SK-N-MC (cell line): ENCODE data around the gene ADGRL3.

ENCODE experiments used
- EZH2 ChIP-seq: fragments of 200-600 bp; sonication (generic); IDR thresholded peaks from one replicate; pipeline ENCODE4 v1.6.1; 2017; ENCODE audit warnings: antibody characterized with exemption
- POLR2AphosphoS5 ChIP-seq: IDR thresholded peaks from 2 replicates; pipeline ENCODE4 v1.6.1; 2012; ENCODE audit warnings: mild to moderate bottlenecking, low read depth, low read length, borderline replicate concordance

DNA sequence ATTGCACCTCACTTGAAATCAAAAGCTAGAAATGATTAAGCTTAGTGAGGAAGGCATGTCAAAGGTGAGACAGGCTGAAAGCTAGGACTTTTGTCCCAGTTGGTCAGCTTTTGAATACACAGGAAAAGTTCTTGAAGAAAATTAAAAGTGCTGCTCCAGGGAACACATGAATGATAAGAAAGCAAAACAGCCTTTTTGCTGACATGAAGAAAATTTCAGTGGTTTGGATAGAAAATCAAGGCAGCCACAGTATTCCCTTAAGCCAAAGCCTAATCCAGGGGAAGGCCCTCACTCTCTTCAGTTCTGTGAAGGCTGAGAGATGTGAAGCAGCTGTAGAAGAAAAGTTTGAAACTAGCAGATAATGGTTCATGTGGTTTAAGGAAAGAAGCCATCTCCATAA is 150.8 kb downstream of the ADGRL3 start:
- TF ChIP-seq POLR2AphosphoS5 (no peak), EZH2 (no peak)
